Inflammatory macrophage treated with lipopolysaccharide for 4 hours (primary cell): Measurements from ENCODE around the gene SIPA1L2.

Experiments used
- DNase-seq: peaks from one replicate; pipeline ENCODE4 v3.0.0-alpha.2; 2020

Gene SIPA1L2

GRCh38 chr1:232641507-232641906 is 11.6 kb upstream of the SIPA1L2 start:
- DNase-seq, result no peak

- DNase-seq, result no peak
These were observed 6.9 kb upstream of the SIPA1L2 start for GRCh38 chr1:232636799-232637198.

DNA sequence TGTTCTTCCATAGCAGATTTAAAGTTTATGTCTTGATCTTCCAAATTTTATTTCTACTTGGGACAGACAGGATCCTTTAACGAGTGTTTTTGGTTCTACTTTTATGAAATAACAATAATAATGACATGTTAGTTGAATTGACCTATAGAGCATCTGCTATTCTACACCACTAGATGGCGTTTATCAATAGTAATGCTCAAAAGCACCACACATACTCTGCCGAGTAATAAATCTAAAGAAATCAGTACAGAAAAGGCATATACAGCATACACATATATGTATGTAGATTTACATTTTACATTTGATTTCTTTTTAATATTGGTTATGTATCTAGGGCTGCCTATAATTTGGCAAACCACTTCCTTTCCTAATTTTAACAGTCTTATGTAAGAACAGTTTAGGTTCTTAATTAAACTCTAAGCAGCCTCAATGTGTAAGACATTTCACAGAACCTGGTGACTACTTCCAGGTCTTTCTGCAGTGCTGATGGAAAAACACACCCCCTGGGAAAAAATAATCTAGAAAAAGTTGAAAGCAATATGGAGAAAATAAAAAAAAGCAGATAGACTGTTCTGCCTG is 5.9 kb upstream of the SIPA1L2 start:
- DNase-seq, result peak; percentile 74

DNA sequence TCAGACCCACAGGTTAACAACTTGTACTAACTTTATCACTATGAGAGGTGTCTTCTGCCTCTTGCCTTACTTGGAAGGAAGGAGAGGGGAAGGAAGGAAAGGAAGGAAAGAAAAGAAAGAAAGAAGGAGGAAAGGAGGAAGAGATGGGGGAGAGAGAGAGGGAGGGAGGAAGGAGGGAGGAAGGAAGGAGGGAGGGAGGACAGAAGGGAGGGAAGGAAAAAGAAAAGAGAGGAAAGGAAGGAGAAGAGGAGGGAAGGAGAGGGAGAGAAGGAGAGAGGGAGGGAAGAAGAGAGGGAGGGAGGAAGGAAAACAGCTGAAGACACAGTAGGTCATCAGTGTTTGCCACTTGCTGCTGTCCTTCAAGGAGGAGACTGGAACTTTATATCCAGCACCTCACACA is 5.3 kb upstream of the SIPA1L2 start:
- no peak for DNase-seq

DNA sequence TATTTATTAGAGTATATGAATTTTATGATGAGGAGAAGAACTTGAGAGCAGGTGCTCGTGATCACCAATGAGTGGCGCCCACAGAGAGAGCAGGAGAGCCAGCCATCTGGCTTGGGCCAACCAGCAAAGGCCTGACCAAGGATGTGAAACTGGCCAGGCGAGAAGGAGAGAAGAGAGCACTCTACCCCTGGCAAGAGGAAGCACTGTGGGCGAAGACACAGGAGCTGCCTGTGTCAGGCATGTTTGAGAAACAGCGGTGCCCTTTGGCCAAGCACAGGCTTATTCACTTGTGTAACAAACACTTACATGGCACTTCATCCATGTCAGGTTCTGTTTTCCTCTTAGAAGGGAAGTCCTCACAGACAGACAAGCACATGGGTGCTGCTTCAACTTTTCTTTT is 4.2 kb upstream of the SIPA1L2 start:
- DNase-seq, result peak; percentile 96

- no peak for DNase-seq
These were observed 912 bp upstream of the SIPA1L2 start for GRCh38 chr1:232630894-232631195.

DNA sequence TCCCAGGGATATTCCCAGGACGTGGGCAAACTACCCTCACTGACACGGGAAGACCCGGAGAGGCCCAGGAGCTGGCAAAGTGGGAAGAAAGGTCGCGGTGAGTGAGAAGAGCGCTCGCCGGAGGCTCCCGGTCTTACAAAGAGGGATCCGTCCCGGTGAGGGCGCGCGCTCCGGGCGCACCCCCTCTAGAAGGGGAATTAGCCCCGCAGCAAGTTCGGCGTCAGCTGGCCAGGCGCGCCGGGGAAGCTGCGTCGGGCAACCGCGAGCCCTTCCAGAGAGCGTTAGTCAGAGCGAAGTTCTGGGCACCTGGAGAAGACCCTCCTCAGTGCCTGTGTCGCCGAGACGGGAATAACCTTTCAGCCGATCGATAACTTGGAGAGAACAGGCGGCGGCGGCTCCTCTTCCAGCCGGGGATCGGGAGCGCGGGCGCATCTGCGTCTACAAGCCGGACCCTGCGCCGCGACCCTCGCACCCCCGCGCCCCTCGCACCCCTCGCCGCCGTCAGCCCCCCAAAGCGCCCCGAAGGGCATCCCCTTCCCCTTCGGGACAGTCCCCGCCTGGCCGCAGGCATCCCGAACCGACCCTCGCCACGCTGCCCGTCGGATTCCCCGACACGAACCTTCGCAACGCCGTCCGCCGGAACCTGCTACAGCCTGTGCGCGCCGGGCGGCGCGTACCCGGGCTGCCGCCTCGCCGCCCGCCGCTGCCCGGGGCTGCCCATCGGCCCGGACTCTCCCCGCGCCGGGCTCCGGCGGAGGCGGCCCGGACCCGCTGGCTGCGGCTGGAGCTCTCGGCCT is 485 bp downstream of the SIPA1L2 start:
- DNase-seq, result peak; percentile 35

- peak; percentile 61 for DNase-seq
These were observed 1.3 kb downstream of the SIPA1L2 start for GRCh38 chr1:232628335-232629249.

DNA sequence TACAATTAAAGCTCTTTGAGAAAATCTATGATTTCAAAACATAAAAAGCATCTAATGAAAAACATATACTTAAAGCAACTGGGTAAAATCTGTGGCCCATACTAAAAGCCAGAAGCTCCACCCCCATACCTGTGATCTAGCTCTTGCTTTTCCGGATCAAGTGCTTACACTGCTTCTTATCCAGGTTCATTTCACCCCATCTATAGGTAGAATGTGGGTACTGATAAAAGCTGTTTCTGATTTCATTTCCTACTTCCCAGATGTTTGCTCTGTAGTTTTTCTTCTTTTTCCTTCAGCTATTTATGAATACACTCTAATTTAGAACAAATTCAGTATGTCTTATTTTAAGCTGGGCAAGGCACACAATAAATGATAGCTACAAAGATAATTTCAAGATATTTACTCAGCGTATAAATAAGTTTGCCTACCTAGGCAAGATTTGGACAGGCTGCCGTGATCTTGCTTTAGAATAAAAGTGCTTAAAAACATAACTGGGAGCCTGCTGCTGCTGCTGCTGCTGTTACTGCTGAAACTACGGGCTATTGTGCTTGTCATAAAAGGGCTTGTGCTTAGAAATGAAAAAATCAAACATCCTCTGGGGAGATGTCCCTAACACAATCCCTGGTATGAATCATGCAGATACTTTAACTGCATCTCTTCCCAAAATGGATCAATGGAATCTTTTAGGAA is 2.1 kb downstream of the SIPA1L2 start:
- peak; percentile 32 for DNase-seq

- DNase-seq, result no peak
These were observed 2.8 kb downstream of the SIPA1L2 start for GRCh38 chr1:232627171-232627570.

- DNase-seq, result no peak
These were observed 3.5 kb downstream of the SIPA1L2 start for GRCh38 chr1:232626452-232626851.

DNA sequence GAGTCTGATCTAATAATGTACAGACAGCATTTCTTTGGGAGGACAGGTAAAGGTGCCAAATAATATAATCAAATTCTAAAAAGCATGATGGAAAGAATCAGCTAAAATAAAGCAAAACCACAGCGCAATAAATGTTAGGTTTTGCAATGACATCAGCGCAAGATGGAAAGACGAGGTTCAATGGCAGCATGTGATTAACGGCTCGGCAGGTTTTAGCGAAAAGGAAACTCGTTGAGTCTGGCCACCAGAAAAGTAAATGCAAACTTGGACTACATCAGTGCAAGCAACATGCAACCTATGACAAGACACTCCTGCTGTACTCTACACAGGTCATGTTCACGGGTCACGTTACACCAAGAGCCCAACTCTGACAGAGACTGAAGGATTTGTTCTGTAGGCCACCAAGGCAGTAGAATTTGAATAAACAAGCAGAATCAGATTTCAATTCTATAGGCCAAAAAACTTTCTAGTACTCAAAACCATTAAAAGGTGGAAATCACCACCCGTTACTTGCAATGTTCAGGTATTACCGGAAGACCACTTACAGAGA is 4.5 kb downstream of the SIPA1L2 start:
- no peak for DNase-seq

DNA sequence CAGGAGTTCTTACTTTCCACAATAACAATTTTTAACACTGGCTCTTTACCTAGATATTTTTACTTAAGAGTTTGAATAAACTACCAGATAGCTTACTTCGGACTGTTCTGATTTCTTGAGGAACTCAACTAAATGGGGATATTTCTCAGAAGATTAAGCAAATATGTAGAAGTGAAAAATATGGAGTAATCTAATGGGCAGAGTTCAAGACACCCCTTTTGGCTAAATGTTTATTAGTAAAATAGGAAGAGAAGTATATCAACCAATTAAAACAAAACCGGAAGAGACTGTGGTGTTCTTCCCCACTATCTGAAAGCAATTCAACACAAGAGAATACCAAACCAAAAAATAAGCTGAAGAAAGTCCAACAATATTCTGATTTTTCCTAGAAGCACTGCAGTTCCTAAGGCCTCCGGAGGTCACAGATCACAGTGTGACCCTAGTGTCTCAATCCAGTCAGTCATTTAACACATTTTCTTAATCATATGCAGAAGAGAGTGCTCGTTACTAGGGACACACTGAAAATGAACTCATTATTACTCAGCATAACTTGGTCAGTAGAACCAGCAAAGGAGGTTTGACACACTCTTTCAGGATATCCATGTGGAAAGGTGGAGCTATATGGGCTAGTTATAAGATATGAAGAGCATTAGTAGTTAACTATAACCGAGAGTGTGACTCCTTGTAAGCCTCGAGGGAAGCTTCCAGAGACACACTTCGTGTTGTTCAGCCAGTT is 5.2 kb downstream of the SIPA1L2 start:
- peak; percentile 81 for DNase-seq

DNA sequence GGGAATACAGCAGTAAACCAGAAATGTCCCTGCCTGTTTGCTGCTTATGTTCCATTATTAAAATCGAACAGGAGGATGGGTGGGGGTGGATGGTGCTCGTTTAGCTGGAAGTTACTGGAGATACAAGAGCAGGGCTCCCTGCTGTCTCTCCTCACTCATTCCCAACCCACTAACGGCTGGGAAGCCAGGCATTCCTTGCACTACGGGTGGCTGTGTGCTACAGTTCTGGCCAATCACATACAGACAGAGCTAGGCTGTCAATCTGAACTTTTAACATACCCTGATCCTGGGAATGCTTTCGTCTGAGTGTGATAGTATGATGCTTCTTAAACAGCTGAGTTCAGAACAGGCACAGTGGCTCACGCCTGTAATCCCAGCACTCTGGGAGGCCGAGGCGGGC is 7.0 kb downstream of the SIPA1L2 start:
- no peak for DNase-seq

DNA sequence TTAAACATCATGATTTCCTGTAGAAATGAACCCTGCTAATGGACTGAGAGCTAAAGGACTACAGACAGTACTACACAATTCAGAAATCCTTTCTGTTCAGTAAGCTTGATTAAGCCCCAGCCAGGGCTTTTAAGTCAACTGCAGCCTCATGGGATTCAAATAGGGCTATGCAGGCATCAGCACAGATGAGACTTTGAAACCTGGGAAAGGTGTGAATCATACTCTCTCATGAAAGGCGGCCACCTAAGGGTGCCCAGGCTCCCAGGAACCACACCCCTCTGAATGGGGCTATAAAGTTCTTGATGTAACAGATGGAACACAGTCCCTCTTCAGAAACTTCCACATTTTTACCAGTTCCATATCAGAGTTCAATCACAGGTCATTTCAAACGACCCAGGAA is 7.6 kb downstream of the SIPA1L2 start:
- DNase-seq, result no peak

DNA sequence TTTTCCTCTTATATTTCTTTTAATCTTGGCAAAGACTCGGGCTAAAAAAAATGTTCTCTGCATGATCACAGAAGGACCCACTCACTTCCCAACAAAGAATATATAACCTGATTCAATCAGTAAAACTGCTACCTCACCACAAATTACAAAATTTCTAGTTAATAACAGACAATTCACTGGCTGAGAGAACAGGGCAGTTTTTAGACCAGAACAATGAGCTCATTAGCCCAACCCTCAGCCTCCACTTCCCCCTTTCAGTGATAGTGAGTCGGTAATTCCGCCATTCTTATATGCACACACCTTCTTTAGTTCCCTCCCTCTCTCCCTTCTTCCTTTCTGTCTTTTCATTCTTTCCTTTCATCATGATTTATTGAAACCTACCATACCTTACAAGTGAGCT is 8.9 kb downstream of the SIPA1L2 start:
- peak; percentile 89 for DNase-seq

- peak; percentile 68 for DNase-seq
These were observed 9.5 kb downstream of the SIPA1L2 start for GRCh38 chr1:232620356-232620969.

GRCh38 chr1:232617237-232617636 is 12.7 kb downstream of the SIPA1L2 start:
- no peak for DNase-seq

DNA sequence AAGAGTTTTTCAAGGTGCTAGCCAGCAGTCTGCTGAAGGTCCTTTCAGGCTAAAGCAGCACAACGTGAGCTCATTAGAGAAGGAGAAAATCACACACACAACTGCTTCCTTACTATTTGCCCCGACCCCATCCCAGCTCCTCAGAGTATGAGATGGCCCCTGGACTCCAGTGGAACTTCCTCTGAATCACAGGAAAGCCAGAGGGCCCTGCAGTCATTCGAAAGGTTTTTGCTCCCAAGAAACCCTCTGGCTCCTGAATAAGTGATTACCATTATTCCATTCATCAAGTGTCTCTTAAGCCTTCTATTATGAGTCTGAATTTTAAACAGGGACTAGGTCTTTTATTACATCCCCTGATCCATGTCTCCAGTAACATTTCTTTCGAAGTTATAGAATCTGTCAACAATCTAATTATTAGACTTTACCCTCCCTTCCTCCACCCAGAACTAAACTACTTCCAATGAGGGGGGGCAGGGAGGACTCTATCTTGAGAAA is 14.6 kb downstream of the SIPA1L2 start:
- DNase-seq, result no peak

DNA sequence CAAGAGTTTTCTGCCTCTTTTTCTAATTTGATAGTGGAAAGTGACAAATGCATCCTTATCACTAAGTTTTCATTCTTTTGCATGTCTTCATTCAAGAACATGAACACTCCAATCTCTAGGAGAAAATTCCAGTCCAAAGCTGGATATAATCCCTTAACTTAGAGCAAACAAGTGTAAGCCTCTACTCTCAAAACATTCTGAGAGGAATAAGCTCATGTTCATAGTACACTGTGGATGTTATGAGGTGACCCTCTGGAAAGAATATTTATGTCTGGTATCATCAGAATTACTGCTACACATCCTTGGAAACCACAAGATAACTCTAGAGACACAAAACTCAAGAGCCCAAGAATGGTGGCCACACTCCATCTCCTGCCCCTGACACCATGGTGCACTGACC is 15.1 kb downstream of the SIPA1L2 start:
- no peak for DNase-seq

- peak; percentile 48 for DNase-seq
These were observed 16.1 kb downstream of the SIPA1L2 start for GRCh38 chr1:232613752-232614381.
